ENCODE measurements around the gene HOXC12. TPM values are rescaled to one million over a fixed set of nuclear protein-coding genes. Genes with fewer than 3 reads are reported as not detected.

The HOXC12 gene
- polyA plus RNA-seq, 1 of the 3 experiments (the other 2 are of a cell fraction) = not detected

DNA sequence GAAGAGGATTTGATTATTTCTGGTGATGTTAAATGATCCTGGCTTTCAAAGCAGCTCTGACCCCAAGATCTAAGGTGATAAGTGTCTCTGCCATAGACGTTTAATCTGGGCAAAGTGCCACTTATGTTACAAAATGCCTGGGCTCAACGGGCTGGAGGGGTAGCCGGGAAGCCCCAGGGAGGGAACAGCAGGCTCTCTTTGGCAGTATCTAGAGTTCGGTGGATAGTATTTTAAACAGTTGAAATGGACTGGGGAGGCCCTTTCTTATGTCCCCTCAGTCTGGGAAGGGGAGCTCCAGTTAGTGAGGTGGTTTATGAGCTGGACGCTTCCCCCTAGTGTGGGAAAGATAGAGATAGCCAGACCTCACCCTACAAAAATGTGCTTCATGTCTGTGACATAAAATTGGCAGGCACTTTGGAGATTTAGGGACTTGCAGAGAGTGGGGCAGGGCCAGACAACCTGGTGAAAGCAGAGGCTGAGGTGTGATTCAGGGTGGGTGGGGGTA is 12.8 kb downstream of the HOXC12 start:
- Histone ChIP-seq H3K79me2 (ENCODE audit: insufficient read depth) (no peaks in the 10 kb centered on the region), H3K27me3 (ENCODE audit: insufficient read depth) (peaks cover 100% of the 10 kb centered on the region), H4K20me1 (ENCODE audit: insufficient read depth) (peaks cover 14% of the 10 kb centered on the region; the same call in 1 of the 2 replicates), H2AFZ (ENCODE audit: low read depth) (no peak overlapping the region), H3K27ac (ENCODE audit: low read depth in 2 of 2, low read length in 1 of 2) (no peak overlapping the region), H3K4me2 (no peak overlapping the region), H3K4me1 (ENCODE audit: control insufficient read depth in 1 of 2, insufficient read depth in 2 of 2, low read depth in 1 of 2, low read length in 1 of 2) (no peaks in the 10 kb centered on the region; a peak in 1 of 4 replicates), H3K9me2 (no peaks in the 10 kb centered on the region), H3K4me3 (ENCODE audit: low read depth in 2 of 2, low read length in 1 of 2) (no peak overlapping the region), H3K36me3 (replicated peaks in 1 of 2; ENCODE audit: control insufficient read depth in 1 of 2, insufficient read depth in 2 of 2, low read length in 1 of 2) (no peaks in the 10 kb centered on the region), H3K9ac (no peak overlapping the region), H3F3A (replicated peaks; ENCODE audit: insufficient read depth) (peaks cover 3% of the 10 kb centered on the region), H3K9me3 (no peaks in the 10 kb centered on the region)
- CTCF ChIA-PET = interaction anchor here (1.0 to 12.7 kb wide), 6 partner anchors 14 to 432 kb away, joined by 3 to 134 read pairs (median 4); partner anchors contain the start of gene HOXC10
- 7% methylated on average over 5 of the region's 5 CpGs for WGBS (ENCODE audit: low lambda C conversion rate)
- no peak for TF ChIP-seq FOSL2 (IDR thresholded peaks at IDR 0.05; ENCODE audit: borderline replicate concordance, low read depth)
- TF ChIP-seq MXI1 (IDR thresholded peaks at IDR 0.05; ENCODE audit: low read depth, low read length) = no peak
- no peak for TF ChIP-seq JUND (IDR thresholded peaks at IDR 0.05)
- TF ChIP-seq TCF12 (IDR thresholded peaks at IDR 0.05) = no peak
- TF ChIP-seq YY1 (IDR thresholded peaks at IDR 0.05; ENCODE audit: low read depth) = no peak
- TF ChIP-seq RCOR1 (IDR thresholded peaks at IDR 0.05; ENCODE audit: low read length) = no peak
- TF ChIP-seq, protein P1, sequence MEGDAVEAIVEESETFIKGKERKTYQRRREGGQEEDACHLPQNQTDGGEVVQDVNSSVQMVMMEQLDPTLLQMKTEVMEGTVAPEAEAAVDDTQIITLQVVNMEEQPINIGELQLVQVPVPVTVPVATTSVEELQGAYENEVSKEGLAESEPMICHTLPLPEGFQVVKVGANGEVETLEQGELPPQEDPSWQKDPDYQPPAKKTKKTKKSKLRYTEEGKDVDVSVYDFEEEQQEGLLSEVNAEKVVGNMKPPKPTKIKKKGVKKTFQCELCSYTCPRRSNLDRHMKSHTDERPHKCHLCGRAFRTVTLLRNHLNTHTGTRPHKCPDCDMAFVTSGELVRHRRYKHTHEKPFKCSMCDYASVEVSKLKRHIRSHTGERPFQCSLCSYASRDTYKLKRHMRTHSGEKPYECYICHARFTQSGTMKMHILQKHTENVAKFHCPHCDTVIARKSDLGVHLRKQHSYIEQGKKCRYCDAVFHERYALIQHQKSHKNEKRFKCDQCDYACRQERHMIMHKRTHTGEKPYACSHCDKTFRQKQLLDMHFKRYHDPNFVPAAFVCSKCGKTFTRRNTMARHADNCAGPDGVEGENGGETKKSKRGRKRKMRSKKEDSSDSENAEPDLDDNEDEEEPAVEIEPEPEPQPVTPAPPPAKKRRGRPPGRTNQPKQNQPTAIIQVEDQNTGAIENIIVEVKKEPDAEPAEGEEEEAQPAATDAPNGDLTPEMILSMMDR (IDR thresholded peaks at IDR 0.05) = no peak
- TF ChIP-seq NFIC (IDR thresholded peaks at IDR 0.05; ENCODE audit: borderline replicate concordance) = no peak
- no peak for TF ChIP-seq EP300 (IDR thresholded peaks at IDR 0.05; ENCODE audit: borderline replicate concordance in 1 of 2, low read depth in 1 of 2, low read length in 1 of 2)
- no peak for TF ChIP-seq ELF1 (IDR thresholded peaks at IDR 0.05)
- no peak for TF ChIP-seq RAD21 (IDR thresholded peaks at IDR 0.05; ENCODE audit: low read length)
- TF ChIP-seq NRF1 (IDR thresholded peaks at IDR 0.05; ENCODE audit: low read depth, low read length) = no peak
- no peak for TF ChIP-seq MEF2A (IDR thresholded peaks at IDR 0.05; ENCODE audit: borderline replicate concordance, low read depth)
- no peak for TF ChIP-seq GATA2 (CRISPR knock-in tag; IDR thresholded peaks at IDR 0.05)
- TF ChIP-seq FOXJ3 (CRISPR knock-in tag; IDR thresholded peaks at IDR 0.05) = no peak
- TF ChIP-seq, protein P2, sequence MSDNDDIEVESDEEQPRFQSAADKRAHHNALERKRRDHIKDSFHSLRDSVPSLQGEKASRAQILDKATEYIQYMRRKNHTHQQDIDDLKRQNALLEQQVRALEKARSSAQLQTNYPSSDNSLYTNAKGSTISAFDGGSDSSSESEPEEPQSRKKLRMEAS (IDR thresholded peaks at IDR 0.05; ENCODE audit: low read depth) = no peak
- TF ChIP-seq, protein P3, sequence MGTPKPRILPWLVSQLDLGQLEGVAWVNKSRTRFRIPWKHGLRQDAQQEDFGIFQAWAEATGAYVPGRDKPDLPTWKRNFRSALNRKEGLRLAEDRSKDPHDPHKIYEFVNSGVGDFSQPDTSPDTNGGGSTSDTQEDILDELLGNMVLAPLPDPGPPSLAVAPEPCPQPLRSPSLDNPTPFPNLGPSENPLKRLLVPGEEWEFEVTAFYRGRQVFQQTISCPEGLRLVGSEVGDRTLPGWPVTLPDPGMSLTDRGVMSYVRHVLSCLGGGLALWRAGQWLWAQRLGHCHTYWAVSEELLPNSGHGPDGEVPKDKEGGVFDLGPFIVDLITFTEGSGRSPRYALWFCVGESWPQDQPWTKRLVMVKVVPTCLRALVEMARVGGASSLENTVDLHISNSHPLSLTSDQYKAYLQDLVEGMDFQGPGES (IDR thresholded peaks at IDR 0.05; ENCODE audit: low read depth, low read length) = no peak
- no peak for TF ChIP-seq SIN3A (IDR thresholded peaks at IDR 0.05; ENCODE audit: borderline replicate concordance, low read depth, low read length)
- no peak for DNase-seq
- POLR2A ChIA-PET = no interaction called here
